Spleen (tissue), 11 donors: ENCODE results near the gene TOMM20. TPM values are rescaled to one million over a fixed set of nuclear protein-coding genes. Genes with fewer than 3 reads are reported as not detected.

ENCODE experiments used
- DNase-seq: peaks from one replicate; pipeline ENCODE4 v3.0.0-alpha.2; 2020
- H3K27ac ChIP-seq, 8 donors: fragments of 200-600 bp; sonication (generic) in 7 of 8; 1 replicate in 4 of 8; 2 replicates in 4 of 8; pipeline versions ENCODE4 v1.5.0 to v1.8.0; 2016 to 2021; ENCODE audit warnings: inconsistent platforms in 4 of 8, mild to moderate bottlenecking in 4 of 8, moderate library complexity in 1 of 8
- H3K27me3 ChIP-seq, 7 donors: fragments of 200-600 bp; sonication (generic) in 6 of 7; replicated peaks in 1 of 7; 1 replicate in 4 of 7; 2 replicates in 3 of 7; pipeline versions ENCODE4 v1.5.0 to v1.8.0; 2016 to 2021; ENCODE audit warnings: inconsistent platforms in 3 of 7, mild to moderate bottlenecking in 1 of 7
- H3K36me3 ChIP-seq, 6 donors: fragments of 200-600 bp; sonication (generic) in 5 of 6; 1 replicate in 4 of 6; 2 replicates in 2 of 6; pipeline versions ENCODE4 v1.5.0 to v1.8.0; 2016 to 2021; ENCODE audit warnings: inconsistent platforms in 2 of 6
- H3K4me1 ChIP-seq, 6 donors: fragments of 200-600 bp; sonication (generic) in 5 of 6; 1 replicate in 3 of 6; 2 replicates in 3 of 6; pipeline versions ENCODE4 v1.5.0 to v1.8.0; 2016 to 2021; ENCODE audit warnings: inconsistent platforms in 3 of 6
- H3K4me3 ChIP-seq, 8 donors: fragments of 200-600 bp; sonication (generic) in 7 of 8; 1 replicate in 4 of 8; 2 replicates in 4 of 8; pipeline versions ENCODE4 v1.5.0 to v1.8.0; 2016 to 2021; ENCODE audit warnings: inconsistent platforms in 4 of 8, mild to moderate bottlenecking in 4 of 8, moderate library complexity in 2 of 8
- H3K9me3 ChIP-seq, 8 donors: fragments of 200-600 bp; sonication (generic) in 7 of 8; 1 replicate in 4 of 8; 2 replicates in 4 of 8; pipeline versions ENCODE4 v1.5.0 to v1.8.0; 2016 to 2021; ENCODE audit warnings: inconsistent platforms in 4 of 8
- CTCF ChIP-seq, 11 experiments: fragments of 200-600 bp in 7 of 11; fragments of 450-650 bp in 4 of 11; sonication (generic) in 4 of 11; IDR thresholded peaks in 8 of 11; conservative IDR thresholded peaks in 3 of 11; 1 replicate in 7 of 11; 2 replicates in 4 of 11; pipeline versions ENCODE4 v1.4.0 to v1.8.0; 2016 to 2021; ENCODE audit warnings: antibody characterized with exemption in 11 of 11, inconsistent platforms in 4 of 11, mild to moderate bottlenecking in 1 of 11
- POLR2A ChIP-seq, 3 donors: fragments of 450-650 bp; IDR thresholded peaks; one replicate each; pipeline ENCODE4 v1.5.1; 2017; ENCODE audit warnings: antibody characterized with exemption in 3 of 3, mild to moderate bottlenecking in 1 of 3
- POLR2AphosphoS5 ChIP-seq, 3 donors: sonication (generic); formaldehyde crosslinking; IDR thresholded peaks; one replicate each; pipeline ENCODE4 v1.5.1; 2017; ENCODE audit warnings: antibody characterized with exemption in 3 of 3
- whole genome bisulfite sequencing, 5 donors: extraction: QIAGEN DNeasy Blood & Tissue Kit in 3 of 5; methylation state at CpG; one replicate each; pipeline versions ENCODE4 v1.1.5 to v1.1.7; 2013 to 2018; 5-methylcytosine and 5-hydroxymethylcytosine counted together
- intact Hi-C: fragments of 100-400 bp; cut with DNase I; formaldehyde crosslinking; loops from one replicate; pipeline ENCODE4 v1.15.0; 2023; ENCODE audit warnings: low total_unique reads
- polyA plus RNA-seq, 3 donors: library from polyadenylated mRNA; stranded (reverse); fragments of 200-250 nt; gene quantifications; one replicate each; pipeline ENCODE4 v1.2.1, GENCODE V29; 2013
- total RNA-seq, 7 donors: library from RNA; depleted of rRNA in 3 of 7; stranded (reverse); fragments of >200 nt in 3 of 7; fragmentation: NEBNext Ultra II Directional in 4 of 7; extraction: Animal tissue kit (Norgen Biotek cat#: 25700) in 4 of 7; gene quantifications; one replicate each; pipeline versions ENCODE4 v1.1.0 to v1.2.1, GENCODE V29; 2016 to 2021
- donor health status: healthy with polysubstance abuse.
- donor health status: DM: no; HTN: no; CAD: no; lungs with moderate emphysema.
- donor health status: DM: no; HTN: no; CAD: no.
- donor health status: Bipolar disorder and iron deficiency.
- donor health status: healthy.
- donor health status: DM: no; HTN: no; CAD: no.
- donor health status: DM: yes; HTN: yes; CAD: no.

The TOMM20 gene
- total and polyA plus RNA-seq, 10 donors = 46.6 to 79.9 (median 63.0) TPM

GRCh38 chr1:235136111-235136510 is 7.5 kb upstream of the TOMM20 start:
- Histone ChIP-seq H3K27me3 (no peaks in the 10 kb centered on the region), H3K4me3 (no peak overlapping the region), H3K4me1 (no peaks in the 10 kb centered on the region), H3K36me3 (peaks cover 3 to 100% (median 75%) of the 10 kb centered on the region in 6 donors), H3K27ac (no peak overlapping the region), H3K9me3 (no peaks in the 10 kb centered on the region)
- DNase-seq = no peak
- TF ChIP-seq POLR2A (IDR thresholded peaks at IDR 0.05) (no peak), POLR2AphosphoS5 (IDR thresholded peaks at IDR 0.05) (no peak), CTCF (IDR thresholded peaks at IDR 0.05 in 8 of 11, conservative IDR thresholded peaks at IDR 0.05 in 3 of 11) (no peak)
- intact Hi-C loops = no loop called here
- WGBS, 5 donors = 74 to 88% (median 82%) methylated on average over 4 of the region's 4 CpGs

- Histone ChIP-seq H3K4me3 (no peak overlapping the region), H3K27me3 (no peaks in the 10 kb centered on the region), H3K9me3 (no peaks in the 10 kb centered on the region), H3K36me3 (peaks cover 3 to 85% (median 59%) of the 10 kb centered on the region in 6 donors), H3K27ac (no peak overlapping the region), H3K4me1 (peaks cover 0 to 6% (median 4%) of the 10 kb centered on the region in 6 donors)
- no peak for DNase-seq
- 97 to 98% (median 97%) methylated on average over 12 of the region's 12 CpGs for WGBS, 5 donors
- intact Hi-C loops = no loop called here
- TF ChIP-seq POLR2A (IDR thresholded peaks at IDR 0.05) (no peak), POLR2AphosphoS5 (IDR thresholded peaks at IDR 0.05) (no peak)
These were observed 5.5 kb upstream of the TOMM20 start for GRCh38 chr1:235134171-235134570.

GRCh38 chr1:235133086-235133485 is 4.4 kb upstream of the TOMM20 start:
- TF ChIP-seq POLR2AphosphoS5 (IDR thresholded peaks at IDR 0.05) (no peak), POLR2A (IDR thresholded peaks at IDR 0.05) (no peak), CTCF (IDR thresholded peaks at IDR 0.05 in 8 of 11, conservative IDR thresholded peaks at IDR 0.05 in 3 of 11) (no peak)
- H3K4me3 ChIP-seq = no peak overlapping the region
- DNase-seq = no peak
- H3K36me3 ChIP-seq = peaks cover 3 to 74% (median 51%) of the 10 kb centered on the region in 6 donors
- H3K9me3 ChIP-seq = no peaks in the 10 kb centered on the region
- intact Hi-C loops = no loop called here
- WGBS, 5 donors = 93 to 98% (median 95%) methylated on average over 3 of the region's 3 CpGs
- H3K4me1 ChIP-seq = peaks cover 0 to 12% (median 7%) of the 10 kb centered on the region in 6 donors
- no peak overlapping the region for H3K27ac ChIP-seq
- H3K27me3 ChIP-seq = no peaks in the 10 kb centered on the region

- no peak overlapping the region for H3K27ac ChIP-seq
- H3K4me1 ChIP-seq = peaks cover 5 to 22% (median 18%) of the 10 kb centered on the region in 6 donors
- WGBS, 5 donors = 75 to 88% (median 80%) methylated on average over 6 of the region's 6 CpGs
- DNase-seq = no peak
- TF ChIP-seq POLR2A (IDR thresholded peaks at IDR 0.05) = no peak
- TF ChIP-seq CTCF (IDR thresholded peaks at IDR 0.05 in 8 of 11, conservative IDR thresholded peaks at IDR 0.05 in 3 of 11) = no peak
- no peak for TF ChIP-seq POLR2AphosphoS5 (IDR thresholded peaks at IDR 0.05)
- intact Hi-C loops = no loop called here
- H3K36me3 ChIP-seq = peaks cover 3 to 63% (median 42%) of the 10 kb centered on the region in 6 donors
- no peak overlapping the region for H3K4me3 ChIP-seq
- H3K9me3 ChIP-seq = no peaks in the 10 kb centered on the region
- H3K27me3 ChIP-seq = no peaks in the 10 kb centered on the region
These were observed 3.3 kb upstream of the TOMM20 start for GRCh38 chr1:235131961-235132360.
